Measurements from ENCODE around the gene DCST1.

DCST1 gene

GRCh38 chr1:155029513-155030242 lies 3.9 kb upstream of the DCST1 start:
- TF ChIP-seq POLR2AphosphoS5 (IDR thresholded peaks at IDR 0.05; ENCODE audit: low read depth, low read length) = no peak
- no peak for TF ChIP-seq REST (IDR thresholded peaks at IDR 0.05; ENCODE audit: insufficient read depth in 1 of 2, low read depth in 2 of 2, low read length in 2 of 2)
- no peak for TF ChIP-seq SIN3A (IDR thresholded peaks at IDR 0.05; ENCODE audit: borderline replicate concordance, insufficient read depth, low read length)
- TF ChIP-seq TAF1 (IDR thresholded peaks at IDR 0.05; ENCODE audit: borderline replicate concordance, insufficient read depth, low read length) = no peak
- TF ChIP-seq FOXP2 (optimal IDR thresholded peaks at IDR 0.05; ENCODE audit: borderline replicate concordance, extremely low read depth, extremely low read length, insufficient read depth) = no peak

- no peak for TF ChIP-seq POLR2AphosphoS5 (IDR thresholded peaks at IDR 0.05; ENCODE audit: low read depth, low read length)
- TF ChIP-seq REST (IDR thresholded peaks at IDR 0.05; ENCODE audit: insufficient read depth in 1 of 2, low read depth in 2 of 2, low read length in 2 of 2) = no peak
- no peak for TF ChIP-seq FOXP2 (optimal IDR thresholded peaks at IDR 0.05; ENCODE audit: borderline replicate concordance, extremely low read depth, extremely low read length, insufficient read depth)
- no peak for TF ChIP-seq SIN3A (IDR thresholded peaks at IDR 0.05; ENCODE audit: borderline replicate concordance, insufficient read depth, low read length)
- no peak for TF ChIP-seq TAF1 (IDR thresholded peaks at IDR 0.05; ENCODE audit: borderline replicate concordance, insufficient read depth, low read length)
These were observed 3.3 kb upstream of the DCST1 start for GRCh38 chr1:155030243-155030795.

GRCh38 chr1:155030899-155031298 lies 2.7 kb upstream of the DCST1 start:
- TF ChIP-seq TAF1 (IDR thresholded peaks at IDR 0.05; ENCODE audit: borderline replicate concordance, insufficient read depth, low read length) = no peak
- no peak for TF ChIP-seq SIN3A (IDR thresholded peaks at IDR 0.05; ENCODE audit: borderline replicate concordance, insufficient read depth, low read length)
- no peak for TF ChIP-seq POLR2AphosphoS5 (IDR thresholded peaks at IDR 0.05; ENCODE audit: low read depth, low read length)
- no peak for TF ChIP-seq REST (IDR thresholded peaks at IDR 0.05; ENCODE audit: insufficient read depth in 1 of 2, low read depth in 2 of 2, low read length in 2 of 2)
- TF ChIP-seq FOXP2 (optimal IDR thresholded peaks at IDR 0.05; ENCODE audit: borderline replicate concordance, extremely low read depth, extremely low read length, insufficient read depth) = no peak

GRCh38 chr1:155032886-155033285 lies 738 bp upstream of the DCST1 start:
- TF ChIP-seq TAF1 (IDR thresholded peaks at IDR 0.05; ENCODE audit: borderline replicate concordance, insufficient read depth, low read length) (no peak), POLR2AphosphoS5 (IDR thresholded peaks at IDR 0.05; ENCODE audit: low read depth, low read length) (no peak), REST (IDR thresholded peaks at IDR 0.05; ENCODE audit: insufficient read depth in 1 of 2, low read depth in 2 of 2, low read length in 2 of 2) (no peak), SIN3A (IDR thresholded peaks at IDR 0.05; ENCODE audit: borderline replicate concordance, insufficient read depth, low read length) (no peak), FOXP2 (optimal IDR thresholded peaks at IDR 0.05; ENCODE audit: borderline replicate concordance, extremely low read depth, extremely low read length, insufficient read depth) (no peak)

Data from PFSK-1 (cell line).